H9 (cell line): ENCODE data around the gene RHOB. TPM values are rescaled to one million over a fixed set of nuclear protein-coding genes. Genes with fewer than 3 reads are reported as not detected.

ENCODE experiments used
- DNase-seq: peaks from one replicate; pipeline ENCODE4 v3.0.0-alpha.2; 2017
- H2AFZ ChIP-seq: one replicate; pipeline ENCODE4 v1.6.1; 2013; ENCODE audit warnings: mild to moderate bottlenecking, low read length, control low read depth, moderate library complexity
- H2AK5ac ChIP-seq: 2 replicates; pipeline ENCODE4 v1.6.1; 2013; ENCODE audit warnings: low read length, control low read depth, mixed read lengths; ENCODE audit not compliant: insufficient read length
- H2BK120ac ChIP-seq: one replicate; pipeline ENCODE4 v1.6.1; 2013; ENCODE audit warnings: low read depth, mild to moderate bottlenecking, low read length, control low read depth, inconsistent platforms; ENCODE audit not compliant: poor library complexity, severe bottlenecking
- H2BK12ac ChIP-seq: 2 replicates; pipeline ENCODE4 v1.6.1; 2013; ENCODE audit warnings: low read length, control low read depth, mixed read lengths, low read depth; ENCODE audit not compliant: insufficient read length
- H2BK15ac ChIP-seq: 2 replicates; pipeline ENCODE4 v1.6.1; 2013; ENCODE audit warnings: low read depth, low read length, control low read depth
- H2BK20ac ChIP-seq: one replicate; pipeline ENCODE4 v1.6.1; 2013; ENCODE audit warnings: low read depth, mild to moderate bottlenecking, low read length, control low read depth, inconsistent platforms; ENCODE audit not compliant: poor library complexity, severe bottlenecking
- H2BK5ac ChIP-seq: 2 replicates; pipeline ENCODE4 v1.6.1; 2013; ENCODE audit warnings: low read length, control low read depth, mixed read lengths; ENCODE audit not compliant: insufficient read length
- H3K14ac ChIP-seq: 2 replicates; pipeline ENCODE4 v1.6.1; 2013; ENCODE audit warnings: low read length, control low read depth; ENCODE audit not compliant: insufficient read depth
- H3K18ac ChIP-seq: 2 replicates; pipeline ENCODE4 v1.6.1; 2013; ENCODE audit warnings: low read depth, mild to moderate bottlenecking, mixed read lengths, low read length, control low read depth; ENCODE audit not compliant: insufficient read length
- H3K23ac ChIP-seq: 2 replicates; pipeline ENCODE4 v1.6.1; 2013; ENCODE audit warnings: low read length, control low read depth, mixed read lengths, low read depth; ENCODE audit not compliant: insufficient read length
- H3K23me2 ChIP-seq: 2 replicates; pipeline ENCODE4 v1.6.1; 2013; ENCODE audit warnings: low read depth, mild to moderate bottlenecking, mixed read lengths, low read length, control low read depth; ENCODE audit not compliant: insufficient read length, poor library complexity, severe bottlenecking
- H3K27ac ChIP-seq: 2 replicates; pipeline ENCODE4 v1.5.1; 2013; ENCODE audit warnings: low read length, control low read depth, mixed read lengths, low read depth; ENCODE audit not compliant: insufficient read length
- H3K27me3 ChIP-seq: 2 replicates; pipeline ENCODE4 v1.6.1; 2013; ENCODE audit warnings: low read length, control low read depth, inconsistent platforms; ENCODE audit not compliant: insufficient read depth
- H3K4ac ChIP-seq: 2 replicates; pipeline ENCODE4 v1.6.1; 2013; ENCODE audit warnings: low read depth, mild to moderate bottlenecking, control low read depth, inconsistent platforms, low read length, moderate library complexity
- H3K4me1 ChIP-seq: 2 replicates; pipeline ENCODE4 v1.6.1; 2013; ENCODE audit warnings: low read length, control low read depth, inconsistent platforms; ENCODE audit not compliant: insufficient read depth
- H3K4me2 ChIP-seq: 2 replicates; pipeline ENCODE4 v1.6.1; 2013; ENCODE audit warnings: low read length, control low read depth, mixed read lengths; ENCODE audit not compliant: insufficient read length, insufficient read depth
- H3K56ac ChIP-seq: 2 replicates; pipeline ENCODE4 v1.6.1; 2013; ENCODE audit warnings: low read depth, mild to moderate bottlenecking, mixed read lengths, low read length, control low read depth; ENCODE audit not compliant: insufficient read length
- H3K79me1 ChIP-seq: 2 replicates; pipeline ENCODE4 v1.6.1; 2013; ENCODE audit warnings: low read depth, mild to moderate bottlenecking, moderate library complexity, low read length, control low read depth, inconsistent platforms; ENCODE audit not compliant: insufficient read depth, poor library complexity, severe bottlenecking
- H3K79me2 ChIP-seq: 2 replicates; pipeline ENCODE4 v1.6.1; 2013; ENCODE audit warnings: low read length, control low read depth, inconsistent platforms; ENCODE audit not compliant: insufficient read depth
- H3K9ac ChIP-seq: 2 replicates; pipeline ENCODE4 v1.6.1; 2013; ENCODE audit warnings: low read length, control low read depth, mixed read lengths; ENCODE audit not compliant: insufficient read length; ENCODE audit errors: extremely low read depth
- H3K9me3 ChIP-seq: one replicate; pipeline ENCODE4 v1.6.1; 2013; ENCODE audit warnings: low read depth, low read length, inconsistent platforms; ENCODE audit not compliant: control insufficient read depth
- H3T11ph ChIP-seq: one replicate; pipeline ENCODE4 v1.6.1; 2013; ENCODE audit warnings: mild to moderate bottlenecking, low read length, control low read depth, inconsistent platforms
- H4K20me1 ChIP-seq: one replicate; pipeline ENCODE4 v1.6.1; 2013; ENCODE audit not compliant: control insufficient read depth, insufficient read length, insufficient read depth
- H4K5ac ChIP-seq: 2 replicates; pipeline ENCODE4 v1.6.1; 2013; ENCODE audit warnings: low read depth, mild to moderate bottlenecking, mixed read lengths, low read length, control low read depth; ENCODE audit not compliant: insufficient read length
- H4K8ac ChIP-seq: replicated peaks from 2 replicates; pipeline ENCODE4 v1.6.1; 2013; ENCODE audit warnings: low read length, control low read depth, mixed read lengths, low read depth; ENCODE audit not compliant: insufficient read length
- H4K91ac ChIP-seq: 2 replicates; pipeline ENCODE4 v1.6.1; 2013; ENCODE audit warnings: low read depth, mild to moderate bottlenecking, moderate library complexity, mixed read lengths, low read length, control low read depth; ENCODE audit not compliant: insufficient read length
- H3K27ac Mint-ChIP-seq, 3 experiments: 2 replicates in 2 of 3; 3 replicates in 1 of 3; pipeline ENCODE4 v1.8.0; 2020 to 2021; ENCODE audit warnings: mixed read lengths in 3 of 3, mild to moderate bottlenecking in 1 of 3, moderate library complexity in 1 of 3
- H3K27me3 Mint-ChIP-seq: 2 replicates; pipeline ENCODE4 v1.8.0; 2021; ENCODE audit warnings: low read depth, mild to moderate bottlenecking, moderate library complexity, mixed read lengths
- H3K36me3 Mint-ChIP-seq, 3 experiments: 2 replicates in 2 of 3; 3 replicates in 1 of 3; pipeline ENCODE4 v1.8.0; 2020 to 2021; ENCODE audit warnings: low read depth in 3 of 3, mixed read lengths in 3 of 3; ENCODE audit not compliant: insufficient read depth in 1 of 3
- H3K4me1 Mint-ChIP-seq, 2 experiments: 2 replicates each; pipeline ENCODE4 v1.8.0; 2020; ENCODE audit warnings: mixed read lengths in 2 of 2
- H3K4me3 Mint-ChIP-seq, 2 experiments: 2 replicates in 1 of 2; 3 replicates in 1 of 2; pipeline ENCODE4 v1.8.0; 2020 to 2021; ENCODE audit warnings: mild to moderate bottlenecking in 2 of 2, mixed read lengths in 2 of 2, moderate library complexity in 1 of 2
- H3K9me3 Mint-ChIP-seq, 2 experiments: 2 replicates in 1 of 2; 3 replicates in 1 of 2; pipeline ENCODE4 v1.8.0; 2020; ENCODE audit warnings: mild to moderate bottlenecking in 2 of 2, mixed read lengths in 2 of 2, moderate library complexity in 1 of 2
- CTCF ChIP-seq: fragments of 200-600 bp; sonication (generic); conservative IDR thresholded peaks from 3 replicates; pipeline ENCODE4 v1.8.0; 2021; ENCODE audit warnings: antibody characterized with exemption, mild to moderate bottlenecking
- WGBS: extraction: QIAGEN DNeasy Blood & Tissue Kit; methylation state at CpG from one replicate; pipeline ENCODE4 v1.1.7; 2013; ENCODE audit warnings: missing lambda C conversion rate, low lambda C conversion rate, mixed read lengths; ENCODE audit not compliant: insufficient read length; ENCODE audit errors: extremely low coverage; 5-methylcytosine and 5-hydroxymethylcytosine counted together
- total RNA-seq: library from RNA; stranded (reverse); gene quantifications from 2 replicates; pipeline ENCODE4 v1.2.1, GENCODE V29; 2021

RHOB gene
- total RNA-seq, 1 experiment from 2014 or later: 10.3 TPM

- Mint-ChIP-seq H3K9me3 (no peaks in the 10 kb centered on the region), H3K27ac (peak overlapping the region in 1 of 3 experiments; percentile 73; a peak in 1 of 7 replicates), H3K4me1 (peaks cover 11 to 19% of the 10 kb centered on the region in 2 experiments; a peak in 3 of 4 replicates), H3K27me3 (peaks cover 5% of the 10 kb centered on the region), H3K36me3 (no peaks in the 10 kb centered on the region), H3K4me3 (no peak overlapping the region)
- WGBS: no CpG with 5 or more reads among the region's 11 CpGs
- Histone ChIP-seq H3K4me1 (no peaks in the 10 kb centered on the region; the same call in 1 of the 2 replicates), H3K27ac (no peak overlapping the region), H2BK12ac (no peak overlapping the region), H3K4ac (no peak overlapping the region), H3K9ac (no peak overlapping the region), H3K9me3 (no peaks in the 10 kb centered on the region), H3K79me1 (no peaks in the 10 kb centered on the region), H3K18ac (no peak overlapping the region), H4K8ac (no peak overlapping the region), H4K5ac (no peak overlapping the region), H3T11ph (no peak overlapping the region), H4K91ac (no peak overlapping the region), H3K23ac (no peak overlapping the region), H2AFZ (no peak overlapping the region), H3K23me2 (no peaks in the 10 kb centered on the region), H3K56ac (no peak overlapping the region), H2BK120ac (no peak overlapping the region), H4K20me1 (no peaks in the 10 kb centered on the region), H2AK5ac (no peak overlapping the region), H3K14ac (no peak overlapping the region), H3K79me2 (no peaks in the 10 kb centered on the region), H3K27me3 (no peaks in the 10 kb centered on the region), H2BK20ac (no peak overlapping the region), H2BK15ac (no peak overlapping the region), H3K4me2 (no peak overlapping the region), H2BK5ac (no peak overlapping the region)
- DNase-seq: peak; percentile 68
- TF ChIP-seq CTCF: peak; percentile 61
Measured at GRCh38 chr2:20422402-20423271, 24.2 kb upstream of the RHOB start.
